NCI-H2081 (cell line): ENCODE measurements around the gene ANKIB1.
A peak's percentile ranks its signal among the peaks of the same experiment; 100 is the strongest.
"Not testable (repeated sequence)": the region's sequence is repeated elsewhere in the genome, so short reads cannot be mapped to it uniquely, and the experiment has no call there.

Experiments
- DNase-seq, 2 experiments: peaks; one replicate each; lab custom pipeline; 2025; lab: John Stamatoyannopoulos, UW

ANKIB1 gene

GRCh38 chr7:92325858-92326257 is 80.1 kb downstream of the ANKIB1 start:
- DNase-seq = no peak

- DNase-seq = no peak
Observed at GRCh38 chr7:92330835-92331438, 85.2 kb downstream of the ANKIB1 start.

- no peak for DNase-seq
Observed at GRCh38 chr7:92331508-92331907, 85.7 kb downstream of the ANKIB1 start.

GRCh38 chr7:92332782-92333181 is 87.0 kb downstream of the ANKIB1 start:
- no peak for DNase-seq

GRCh38 chr7:92333866-92334265 is 88.1 kb downstream of the ANKIB1 start:
- DNase-seq = no peak

GRCh38 chr7:92335574-92335973 is 89.8 kb downstream of the ANKIB1 start:
- no peak for DNase-seq

GRCh38 chr7:92336662-92337340 is 91.0 kb downstream of the ANKIB1 start:
- DNase-seq = peak in 1 of 2 experiments; percentile 15

- DNase-seq = no peak
Observed at GRCh38 chr7:92340016-92340415, 94.2 kb downstream of the ANKIB1 start.

- no peak for DNase-seq
Observed at GRCh38 chr7:92343714-92344113, 97.9 kb downstream of the ANKIB1 start.

GRCh38 chr7:92352009-92352408 is 106.2 kb downstream of the ANKIB1 start:
- no peak for DNase-seq

- no peak for DNase-seq
Observed at GRCh38 chr7:92354214-92354613, 108.4 kb downstream of the ANKIB1 start.

- no peak for DNase-seq
Observed at GRCh38 chr7:92356406-92356805, 110.6 kb downstream of the ANKIB1 start.

- DNase-seq = no peak
Observed at GRCh38 chr7:92357260-92357659, 111.5 kb downstream of the ANKIB1 start.

GRCh38 chr7:92359179-92359578 is 113.4 kb downstream of the ANKIB1 start:
- not testable (repeated sequence) for DNase-seq

GRCh38 chr7:92359801-92360200 is 114.0 kb downstream of the ANKIB1 start:
- DNase-seq = no peak

GRCh38 chr7:92360387-92360786 is 114.6 kb downstream of the ANKIB1 start:
- no peak for DNase-seq

- DNase-seq = no peak
Observed at GRCh38 chr7:92362131-92362530, 116.4 kb downstream of the ANKIB1 start.

- no peak for DNase-seq
Observed at GRCh38 chr7:92366730-92367129, 121.0 kb downstream of the ANKIB1 start.

- no peak for DNase-seq
Observed at GRCh38 chr7:92368741-92369140, 123.0 kb downstream of the ANKIB1 start.

GRCh38 chr7:92375013-92375412 is 129.2 kb downstream of the ANKIB1 start:
- DNase-seq = no peak

GRCh38 chr7:92391071-92391470 is 145.3 kb downstream of the ANKIB1 start:
- DNase-seq = no peak

GRCh38 chr7:92397542-92397941 is 151.8 kb downstream of the ANKIB1 start:
- DNase-seq = no peak

GRCh38 chr7:92400013-92400412 is 154.2 kb downstream of the ANKIB1 start:
- peak in 1 of 2 experiments; percentile 60 for DNase-seq
